H1 (cell line): Measurements from ENCODE around the gene PAX4. TPM values are rescaled to one million over a fixed set of nuclear protein-coding genes. Genes with fewer than 3 reads are reported as not detected.

Experiments
- CREB1 ChIP-seq: IDR thresholded peaks from 2 replicates; pipeline ENCODE4 v1.6.1; 2012; ENCODE audit warnings: inconsistent platforms
- CTBP2 ChIP-seq: IDR thresholded peaks from 2 replicates; pipeline ENCODE4 v1.7.0; 2011; ENCODE audit warnings: borderline replicate concordance, mild to moderate bottlenecking, moderate library complexity, mixed read lengths, low read length; ENCODE audit not compliant: insufficient read depth, insufficient read length
- CTCF ChIP-seq, 3 experiments: IDR thresholded peaks; 1 replicate in 2 of 3; 2 replicates in 1 of 3; pipeline versions ENCODE4 v1.5.1 to v1.6.1; 2011; ENCODE audit warnings: low read length in 3 of 3, mild to moderate bottlenecking in 3 of 3, inconsistent platforms in 2 of 3, low read depth in 1 of 3, moderate library complexity in 1 of 3; ENCODE audit not compliant: insufficient read depth in 1 of 3; ENCODE audit errors: control extremely low read depth in 1 of 3
- KDM1A ChIP-seq: fragments of 200-600, 300-600 bp; sonication (generic); IDR thresholded peaks from 2 replicates; pipeline ENCODE4 v1.7.1; 2016; ENCODE audit warnings: mild to moderate bottlenecking, low read length, borderline replicate concordance
- POLR2A ChIP-seq, 2 experiments: IDR thresholded peaks; 1 replicate in 1 of 2; 2 replicates in 1 of 2; pipeline ENCODE4 v1.6.1; 2011; ENCODE audit warnings: low read depth in 2 of 2, low read length in 2 of 2, mild to moderate bottlenecking in 2 of 2; ENCODE audit errors: control extremely low read depth in 1 of 2
- SP4 ChIP-seq: IDR thresholded peaks from 2 replicates; pipeline ENCODE4 v1.6.1; 2012; ENCODE audit warnings: low read length, inconsistent platforms
- TEAD4 ChIP-seq: IDR thresholded peaks from 2 replicates; pipeline ENCODE4 v1.6.1; 2012; ENCODE audit warnings: low read depth, low read length, inconsistent platforms, mixed read lengths
- polyA plus RNA-seq, 7 experiments: library from polyadenylated mRNA; depleted of rRNA in 3 of 7; stranded (reverse) in 5 of 7; unstranded in 2 of 7; fragments of >200 nt in 5 of 7; fragments of 200-250 nt in 2 of 7; gene quantifications; 1 replicate in 5 of 7; 2 replicates in 1 of 7; 4 replicates in 1 of 7; pipeline versions ENCODE4 v1.2.1 to v1.2.3, GENCODE V29; 2011 to 2013; ENCODE audit warnings: missing spikeins in 2 of 7, mixed read lengths in 2 of 7
- total RNA-seq: library from RNA; stranded (reverse); fragmentation: NEBNext Ultra II Directional; extraction: Animal tissue kit (Norgen Biotek cat#: 25700); gene quantifications from 2 replicates; pipeline ENCODE4 v1.2.1, GENCODE V29; 2021

PAX4 gene
- total and polyA plus RNA-seq, 2 of the 8 experiments (the other 6 are each of a cell fraction or from before 2014, with no cell fraction given) = 0.20 TPM; not detected in 1

- TF ChIP-seq CTCF (IDR thresholded peaks at IDR 0.05; ENCODE audit: control extremely low read depth in 1 of 3, insufficient read depth in 1 of 3, low read depth in 1 of 3, low read length in 3 of 3) = no peak
- no peak for TF ChIP-seq POLR2A (IDR thresholded peaks at IDR 0.05; ENCODE audit: control extremely low read depth in 1 of 2, low read depth in 2 of 2, low read length in 2 of 2)
- TF ChIP-seq SP4 = no peak
- TF ChIP-seq KDM1A = no peak
- no peak for TF ChIP-seq CTBP2
- TF ChIP-seq CREB1 = no peak
- TF ChIP-seq TEAD4 = no peak
These were observed 26.5 kb upstream of the PAX4 start (continued) for GRCh38 chr7:127644484-127644883.
